D721Med (cell line): ENCODE results near the gene RNF151.
"Not testable (repeated sequence)": the region's sequence is repeated elsewhere in the genome, so short reads cannot be mapped to it uniquely, and the experiment has no call there.

Experiments
- DNase-seq: peaks from one replicate; pipeline ENCODE4 v3.0.0; 2011; ENCODE audit warnings: low spot score; ENCODE audit not compliant: insufficient read length
- FAIRE-seq: peaks from 2 replicates; lab custom pipeline; 2011; peaks lifted over from hg19 to GRCh38; lab: Jason Lieb, UNC
- TF ChIP-seq, protein P1 (sequence below): IDR thresholded peaks from 2 replicates; pipeline ENCODE4 v1.5.1; 2012; ENCODE audit warnings: mild to moderate bottlenecking, control low read depth; ENCODE audit not compliant: insufficient read depth; ENCODE audit errors: missing control alignments

The RNF151 gene, protein sequence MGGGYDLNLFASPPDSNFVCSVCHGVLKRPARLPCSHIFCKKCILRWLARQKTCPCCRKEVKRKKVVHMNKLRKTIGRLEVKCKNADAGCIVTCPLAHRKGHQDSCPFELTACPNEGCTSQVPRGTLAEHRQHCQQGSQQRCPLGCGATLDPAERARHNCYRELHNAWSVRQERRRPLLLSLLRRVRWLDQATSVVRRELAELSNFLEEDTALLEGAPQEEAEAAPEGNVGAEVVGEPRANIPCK

DNA sequence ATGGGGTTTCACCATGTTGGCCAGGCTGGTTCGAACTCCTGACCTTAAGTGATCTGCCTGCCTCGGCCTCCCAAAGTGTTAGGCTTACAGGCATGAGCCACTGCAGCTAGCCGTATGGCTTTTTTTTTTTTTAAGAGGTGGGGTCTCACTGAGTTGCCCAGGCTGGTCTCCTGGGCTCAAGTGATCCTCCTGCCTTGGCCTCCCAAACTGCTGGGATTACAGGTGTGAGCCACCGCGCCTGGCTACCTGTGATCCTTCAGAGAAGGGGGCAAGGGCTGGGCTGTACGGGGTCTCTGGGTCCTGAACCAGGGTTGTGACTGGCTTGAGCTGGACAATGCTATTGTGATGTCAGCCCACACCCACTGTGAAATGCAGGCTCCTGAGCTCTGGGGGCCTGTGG, at the start of gene RNF151:
RNF151 (plus strand) TSS at position 397 of the 400 bp plus-strand sequence. CDS start 26 bp downstream, outside the sequence.
- TF ChIP-seq, protein P1, sequence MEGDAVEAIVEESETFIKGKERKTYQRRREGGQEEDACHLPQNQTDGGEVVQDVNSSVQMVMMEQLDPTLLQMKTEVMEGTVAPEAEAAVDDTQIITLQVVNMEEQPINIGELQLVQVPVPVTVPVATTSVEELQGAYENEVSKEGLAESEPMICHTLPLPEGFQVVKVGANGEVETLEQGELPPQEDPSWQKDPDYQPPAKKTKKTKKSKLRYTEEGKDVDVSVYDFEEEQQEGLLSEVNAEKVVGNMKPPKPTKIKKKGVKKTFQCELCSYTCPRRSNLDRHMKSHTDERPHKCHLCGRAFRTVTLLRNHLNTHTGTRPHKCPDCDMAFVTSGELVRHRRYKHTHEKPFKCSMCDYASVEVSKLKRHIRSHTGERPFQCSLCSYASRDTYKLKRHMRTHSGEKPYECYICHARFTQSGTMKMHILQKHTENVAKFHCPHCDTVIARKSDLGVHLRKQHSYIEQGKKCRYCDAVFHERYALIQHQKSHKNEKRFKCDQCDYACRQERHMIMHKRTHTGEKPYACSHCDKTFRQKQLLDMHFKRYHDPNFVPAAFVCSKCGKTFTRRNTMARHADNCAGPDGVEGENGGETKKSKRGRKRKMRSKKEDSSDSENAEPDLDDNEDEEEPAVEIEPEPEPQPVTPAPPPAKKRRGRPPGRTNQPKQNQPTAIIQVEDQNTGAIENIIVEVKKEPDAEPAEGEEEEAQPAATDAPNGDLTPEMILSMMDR: no peak
- no peak for DNase-seq
- no peak for FAIRE-seq

DNA sequence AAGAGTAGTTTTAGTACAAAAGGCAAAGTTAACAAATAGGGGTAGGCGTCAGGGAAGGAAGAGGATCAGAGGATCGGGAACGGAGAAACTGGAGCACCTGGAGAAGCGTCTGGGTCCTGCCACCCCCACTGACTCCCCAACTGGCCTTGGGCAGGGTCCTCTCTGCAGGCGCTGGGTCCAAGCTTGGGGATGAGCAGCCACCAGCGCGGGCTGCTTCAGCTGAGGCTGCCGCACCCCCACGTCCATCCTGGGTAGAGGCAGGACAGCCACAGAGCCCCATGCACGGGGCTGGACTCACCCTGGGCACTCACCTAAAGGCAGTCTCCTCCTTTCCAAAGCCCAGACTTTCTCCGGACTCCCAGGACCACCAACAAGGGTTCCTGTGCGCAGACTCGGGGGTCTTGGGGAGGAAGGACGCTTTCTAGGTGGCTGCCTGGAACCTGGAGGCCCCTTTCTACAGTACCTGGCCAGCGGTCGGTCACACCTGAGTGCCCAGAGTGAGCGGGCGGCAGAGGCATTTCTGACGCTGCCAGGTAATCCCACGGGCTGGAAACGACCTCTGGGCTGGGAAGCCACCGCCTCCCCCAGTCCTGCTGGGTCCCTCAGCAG, 49.5 kb upstream of the RNF151 start:
- DNase-seq: no peak
- TF ChIP-seq, protein P1: no peak
- FAIRE-seq: no peak

DNA sequence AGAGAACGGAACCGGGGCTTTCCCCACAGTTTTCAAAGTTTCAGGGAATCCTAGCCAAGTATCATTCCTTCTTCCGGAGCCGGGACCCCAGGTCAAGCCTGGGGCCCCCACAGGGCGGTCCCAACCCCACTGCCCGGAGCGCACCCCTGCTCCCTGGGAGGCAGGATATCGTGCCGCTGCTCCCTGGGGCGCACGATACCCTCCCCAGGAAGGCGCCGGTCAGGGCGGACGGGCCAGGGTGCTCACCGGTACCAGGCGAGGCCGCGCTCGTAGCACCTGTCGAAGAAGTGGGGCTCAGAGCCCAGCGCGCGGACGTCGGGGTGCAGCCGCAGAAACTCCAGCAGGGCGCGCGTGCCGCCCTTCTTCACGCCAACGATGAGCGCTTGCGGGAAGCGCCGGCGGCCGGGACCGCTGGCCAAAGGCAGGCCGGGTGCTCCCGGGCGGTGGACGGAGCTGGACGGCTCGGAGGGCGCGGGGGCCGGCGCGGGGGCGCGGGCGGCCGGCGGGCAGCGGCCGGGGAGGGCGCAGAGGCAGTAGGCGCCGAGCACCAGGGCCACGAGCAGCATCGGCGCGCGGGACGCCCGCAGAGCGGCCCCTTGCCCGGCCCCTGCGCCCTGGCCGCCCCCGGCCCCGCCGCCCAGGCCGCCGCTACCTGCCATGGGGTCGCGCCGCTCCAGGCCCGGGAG, 48.8 kb upstream of the RNF151 start:
- FAIRE-seq: no peak
- DNase-seq: no peak
- TF ChIP-seq, protein P1: no peak

DNA sequence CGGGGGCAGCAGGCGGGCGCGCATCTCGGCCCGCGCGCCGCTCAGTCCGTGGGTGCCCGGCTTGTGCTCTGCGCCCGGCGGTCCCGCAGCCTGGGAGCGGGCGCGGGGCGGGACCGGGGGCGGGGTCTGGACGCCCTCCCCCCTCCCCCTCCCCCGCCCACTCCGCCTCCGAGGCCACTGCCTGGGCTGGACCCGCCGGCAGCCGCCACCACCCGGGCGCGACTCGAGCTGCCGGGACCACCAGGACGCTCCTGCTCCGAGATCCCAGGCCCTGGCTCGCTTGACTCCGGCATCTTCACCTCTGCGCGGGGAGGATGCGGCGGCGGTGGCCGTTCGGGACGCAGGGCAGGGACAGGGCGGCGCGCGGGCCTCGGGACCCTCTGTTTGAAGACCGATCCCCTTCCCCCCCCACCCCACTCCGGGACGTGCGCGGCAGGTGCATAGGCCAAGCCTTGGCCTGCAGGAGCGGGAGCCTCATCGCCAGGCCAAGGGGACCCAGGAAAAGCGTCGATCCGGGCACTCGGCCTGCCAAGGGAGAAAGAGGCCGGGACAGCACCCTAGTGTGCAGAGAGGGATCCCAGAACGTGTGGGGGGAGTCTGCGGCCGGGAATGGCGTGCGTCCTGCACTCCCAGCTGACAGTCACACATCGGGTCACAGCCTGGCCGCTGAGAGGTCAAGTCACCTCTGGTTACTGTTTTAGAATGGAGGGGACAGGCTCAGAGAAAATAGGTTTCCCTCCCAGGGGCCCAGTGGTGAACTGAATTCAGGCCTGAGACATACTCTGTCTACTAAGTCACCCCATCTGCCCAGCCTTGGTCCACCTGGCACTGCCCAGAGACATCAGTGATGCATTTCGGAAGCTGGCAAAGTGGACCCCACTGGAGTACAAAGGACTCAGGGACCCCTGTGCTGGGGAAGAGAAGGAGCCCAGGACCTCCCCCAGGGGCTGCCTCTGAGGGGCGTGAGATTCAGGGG, 48.0 kb upstream of the RNF151 start, which contains the start of gene HS3ST6:
HS3ST6 (minus strand) TSS at position 65 of the 976 bp plus-strand sequence. CDS start 92 bp downstream, outside the sequence.
- DNase-seq: no peak
- no peak for FAIRE-seq
- TF ChIP-seq, protein P1: no peak

DNA sequence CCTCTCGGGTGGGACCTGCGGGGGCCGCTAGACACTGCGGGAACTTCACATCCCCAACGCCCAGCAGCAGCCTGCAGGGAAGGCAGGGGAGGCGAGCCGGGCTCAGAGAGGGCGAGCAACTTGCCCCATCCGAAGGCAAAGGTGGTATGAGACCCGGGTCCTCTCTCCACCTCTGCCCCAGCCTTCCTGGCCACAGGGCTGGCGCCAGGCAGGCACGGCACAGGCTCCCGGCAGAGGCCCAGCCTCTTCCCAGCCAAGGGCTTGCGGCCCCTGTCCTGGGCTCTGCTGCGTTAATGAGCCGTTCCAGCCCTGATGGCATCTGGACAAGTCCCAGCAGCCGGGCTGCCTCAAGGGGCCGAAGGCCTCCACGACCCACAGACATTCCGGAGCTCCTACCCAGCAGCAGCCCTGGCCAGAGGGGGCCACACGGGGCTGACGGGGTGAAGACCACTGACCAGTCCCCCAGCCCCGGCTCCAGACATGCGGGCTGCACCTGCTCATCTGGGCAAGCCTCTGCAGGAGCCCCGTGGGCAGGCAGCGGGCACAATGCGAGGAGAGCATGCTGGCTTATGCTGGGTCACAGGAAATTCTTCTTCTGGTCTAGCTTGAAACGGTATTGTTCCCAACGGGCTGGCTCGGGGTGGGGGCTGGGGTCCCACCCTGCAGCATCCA, 47.2 kb upstream of the RNF151 start:
- FAIRE-seq (no peak), DNase-seq (no peak)
- TF ChIP-seq, protein P1: no peak

DNA sequence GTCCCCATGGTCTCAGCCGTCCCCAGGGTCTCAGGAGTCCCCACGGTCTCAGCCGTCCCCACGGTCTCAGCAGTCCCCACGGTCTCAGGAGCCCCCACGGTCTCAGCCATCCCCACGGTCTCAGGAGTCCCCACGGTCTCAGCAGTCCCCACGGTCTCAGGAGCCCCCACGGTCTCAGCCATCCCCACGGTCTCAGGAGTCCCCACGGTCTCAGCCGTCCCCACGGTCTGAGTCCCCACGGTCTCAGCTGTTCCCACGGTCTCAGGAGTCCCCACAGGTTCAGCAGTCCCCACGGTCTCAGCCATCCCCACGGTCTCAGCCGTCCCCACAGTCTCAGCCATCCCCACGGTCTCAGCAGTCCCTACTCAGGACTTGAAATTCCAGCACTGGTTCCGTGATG, 46.5 kb upstream of the RNF151 start:
- FAIRE-seq: not testable (repeated sequence)

More for the DNA sequence above, 46.5 kb upstream of the RNF151 start:
- not testable (repeated sequence) for DNase-seq
